GM12891 (cell line): ENCODE data around the gene RBM6.

Experiments
- DNase-seq: peaks from one replicate; pipeline ENCODE4 v3.0.0; 2011; ENCODE audit warnings: low spot score; ENCODE audit not compliant: insufficient read length
- FAIRE-seq: peaks from 2 replicates; lab custom pipeline; 2011; peaks lifted over from hg19 to GRCh38; lab: Jason Lieb, UNC
- PAX5 ChIP-seq: IDR thresholded peaks from 2 replicates; pipeline ENCODE4 v1.6.1; 2011; ENCODE audit warnings: low read length, moderate library complexity, mild to moderate bottlenecking; ENCODE audit not compliant: insufficient read depth, severe bottlenecking
- POLR2A ChIP-seq: IDR thresholded peaks from 2 replicates; pipeline ENCODE4 v1.6.1; 2011; ENCODE audit warnings: low read depth, low read length, control low read depth
- POLR2AphosphoS5 ChIP-seq: IDR thresholded peaks from 2 replicates; pipeline ENCODE4 v1.6.1; 2011; ENCODE audit warnings: low read depth, low read length, control low read depth
- POU2F2 ChIP-seq: IDR thresholded peaks from 2 replicates; pipeline ENCODE4 v1.6.1; 2011; ENCODE audit warnings: low read depth, mild to moderate bottlenecking, control low read depth, low read length, moderate library complexity
- SPI1 ChIP-seq: IDR thresholded peaks from 2 replicates; pipeline ENCODE4 v1.6.1; 2011; ENCODE audit warnings: low read depth, low read length, control low read depth
- TAF1 ChIP-seq: IDR thresholded peaks from 2 replicates; pipeline ENCODE4 v1.6.1; 2011; ENCODE audit warnings: low read depth, low read length, control low read depth

The RBM6 gene

GRCh38 chr3:50123394-50124051, 183.6 kb downstream of the RBM6 start:
- DNase-seq (no peak), FAIRE-seq (no peak)
- TF ChIP-seq POLR2AphosphoS5: peak; percentile 36
- no peak for TF ChIP-seq PAX5
- no peak for TF ChIP-seq POU2F2
- TF ChIP-seq TAF1: no peak
- TF ChIP-seq POLR2A: peak; percentile 56; the same call in 1 of the 2 replicates

GRCh38 chr3:50124052-50124799, 184.3 kb downstream of the RBM6 start:
- FAIRE-seq (no peak), DNase-seq (no peak)
- TF ChIP-seq POLR2AphosphoS5 (no peak), TAF1 (no peak), POLR2A (no peak; the same call in 1 of the 2 replicates), POU2F2 (no peak), SPI1 (no peak)

- DNase-seq (no peak), FAIRE-seq (no peak)
- TF ChIP-seq TAF1 (no peak), POLR2A (no peak), POU2F2 (no peak), PAX5 (no peak), POLR2AphosphoS5 (no peak), SPI1 (no peak)
Observed at GRCh38 chr3:50124800-50125178, 184.8 kb downstream of the RBM6 start.

- DNase-seq (no peak), FAIRE-seq (no peak)
- TF ChIP-seq POLR2A (no peak), POLR2AphosphoS5 (no peak), SPI1 (no peak), PAX5 (no peak), TAF1 (no peak), POU2F2 (no peak)
Observed at GRCh38 chr3:50125541-50126286, 185.8 kb downstream of the RBM6 start.

GRCh38 chr3:50126287-50127211, 186.6 kb downstream of the RBM6 start:
- FAIRE-seq (no peak), DNase-seq (no peak)
- no peak for TF ChIP-seq SPI1
- TF ChIP-seq TAF1: no peak
- TF ChIP-seq PAX5: no peak
- TF ChIP-seq POU2F2: no peak
- no peak for TF ChIP-seq POLR2AphosphoS5
- TF ChIP-seq POLR2A: no peak
